Aorta (tissue), 5 donors: ENCODE results near the gene RAMP3. TPM values are rescaled to one million over a fixed set of nuclear protein-coding genes. Genes with fewer than 3 reads are reported as not detected.

ENCODE experiments used
- ATAC-seq: fragments of 200-7000 bp; cut with Tn5 transposase; one replicate; pipeline ENCODE4 v1.9.1; 2022; ENCODE audit warnings: moderate library complexity; ENCODE audit not compliant: low FRiP score
- DNase-seq, 2 donors: peaks; one replicate each; pipeline ENCODE4 v3.0.0-alpha.2; 2020
- H3K27ac ChIP-seq, 2 donors: one replicate each; pipeline ENCODE4 v1.5.1; 2013; ENCODE audit warnings: low read length in 2 of 2, mild to moderate bottlenecking in 2 of 2, moderate library complexity in 2 of 2, control low read depth in 1 of 2, inconsistent platforms in 1 of 2, low read depth in 1 of 2
- H3K27me3 ChIP-seq, 2 donors: one replicate each; pipeline ENCODE4 v1.6.1; 2013; ENCODE audit warnings: control low read depth in 1 of 2, low read length in 1 of 2, mild to moderate bottlenecking in 1 of 2, moderate library complexity in 1 of 2; ENCODE audit not compliant: insufficient read depth in 2 of 2, control insufficient read depth in 1 of 2
- H3K36me3 ChIP-seq, 2 donors: one replicate each; pipeline ENCODE4 v1.6.1; 2013; ENCODE audit warnings: control low read depth in 1 of 2, low read length in 1 of 2, mild to moderate bottlenecking in 1 of 2; ENCODE audit not compliant: insufficient read depth in 2 of 2, control insufficient read depth in 1 of 2
- H3K4me1 ChIP-seq, 2 donors: one replicate each; pipeline ENCODE4 v1.6.1; 2013; ENCODE audit warnings: low read length in 2 of 2, control low read depth in 1 of 2, mild to moderate bottlenecking in 1 of 2, moderate library complexity in 1 of 2; ENCODE audit not compliant: insufficient read depth in 2 of 2, control insufficient read depth in 1 of 2
- H3K4me3 ChIP-seq, 2 donors: one replicate each; pipeline ENCODE4 v1.5.1; 2013; ENCODE audit warnings: low read length in 2 of 2, control low read depth in 1 of 2, mild to moderate bottlenecking in 1 of 2
- H3K9me3 ChIP-seq: one replicate; pipeline ENCODE4 v1.6.1; 2013; ENCODE audit warnings: mild to moderate bottlenecking, low read length; ENCODE audit not compliant: control insufficient read depth
- WGBS, 2 donors: extraction: QIAGEN DNeasy Blood & Tissue Kit; methylation state at CpG; one replicate each; pipeline ENCODE4 v1.1.7; 2013; 5-methylcytosine and 5-hydroxymethylcytosine counted together
- intact Hi-C, 2 donors: fragments of 100-400 bp; cut with DNase I; formaldehyde crosslinking; loops; one replicate each; pipeline versions ENCODE4 v1.14.2 to v1.15.0; 2022
- polyA plus RNA-seq, 2 donors: library from polyadenylated mRNA; stranded (reverse); fragments of 200-250 nt; gene quantifications; one replicate each; pipeline ENCODE4 v1.2.3, GENCODE V29; 2013
- total RNA-seq, 2 donors: library from RNA; stranded (reverse); fragmentation: NEBNext Ultra II Directional; extraction: Animal tissue kit (Norgen Biotek cat#: 25700); gene quantifications; one replicate each; pipeline ENCODE4 v1.2.1, GENCODE V29; 2021
- donor health status: healthy with polysubstance abuse.
- donor health status: Bipolar disorder and iron deficiency.
- donor health status: DM: no; HTN: no; CAD: no.
- donor health status: DM: no; HTN: no; CAD: no.
- donor health status: DM: yes; HTN: yes; CAD: no.

RAMP3 gene
- total and polyA plus RNA-seq, 4 donors, result 5.0 to 78.0 (median 28.9) TPM

DNA sequence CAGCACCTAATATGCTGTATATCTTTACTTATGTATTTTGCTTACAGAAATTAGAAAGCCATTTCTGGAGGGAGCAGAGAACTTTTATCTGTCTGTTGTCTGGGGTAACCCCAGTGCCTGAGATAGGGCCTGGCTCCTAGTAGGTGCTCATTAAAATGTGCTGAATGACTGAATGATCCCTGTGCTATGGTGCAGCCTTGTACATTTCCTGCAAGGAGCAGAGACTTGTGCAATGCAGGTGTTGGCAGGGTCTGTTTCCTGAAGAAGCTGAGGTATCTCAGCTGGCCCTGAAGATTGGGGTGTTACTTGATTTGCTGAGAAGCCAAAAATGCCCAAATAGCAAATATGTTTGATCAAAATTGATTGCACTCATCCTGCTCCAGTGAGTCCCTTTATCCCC, 65.5 kb downstream of the RAMP3 start:
- no peak for ATAC-seq
- no peak overlapping the region for H3K27ac ChIP-seq
- H3K9me3 ChIP-seq, result no peaks in the 10 kb centered on the region
- no peaks in the 10 kb centered on the region for H3K36me3 ChIP-seq
- no peaks in the 10 kb centered on the region for H3K27me3 ChIP-seq
- DNase-seq, result no peak
- H3K4me3 ChIP-seq, result no peak overlapping the region
- H3K4me1 ChIP-seq, result no peaks in the 10 kb centered on the region
- intact Hi-C loops, result no loop called here

DNA sequence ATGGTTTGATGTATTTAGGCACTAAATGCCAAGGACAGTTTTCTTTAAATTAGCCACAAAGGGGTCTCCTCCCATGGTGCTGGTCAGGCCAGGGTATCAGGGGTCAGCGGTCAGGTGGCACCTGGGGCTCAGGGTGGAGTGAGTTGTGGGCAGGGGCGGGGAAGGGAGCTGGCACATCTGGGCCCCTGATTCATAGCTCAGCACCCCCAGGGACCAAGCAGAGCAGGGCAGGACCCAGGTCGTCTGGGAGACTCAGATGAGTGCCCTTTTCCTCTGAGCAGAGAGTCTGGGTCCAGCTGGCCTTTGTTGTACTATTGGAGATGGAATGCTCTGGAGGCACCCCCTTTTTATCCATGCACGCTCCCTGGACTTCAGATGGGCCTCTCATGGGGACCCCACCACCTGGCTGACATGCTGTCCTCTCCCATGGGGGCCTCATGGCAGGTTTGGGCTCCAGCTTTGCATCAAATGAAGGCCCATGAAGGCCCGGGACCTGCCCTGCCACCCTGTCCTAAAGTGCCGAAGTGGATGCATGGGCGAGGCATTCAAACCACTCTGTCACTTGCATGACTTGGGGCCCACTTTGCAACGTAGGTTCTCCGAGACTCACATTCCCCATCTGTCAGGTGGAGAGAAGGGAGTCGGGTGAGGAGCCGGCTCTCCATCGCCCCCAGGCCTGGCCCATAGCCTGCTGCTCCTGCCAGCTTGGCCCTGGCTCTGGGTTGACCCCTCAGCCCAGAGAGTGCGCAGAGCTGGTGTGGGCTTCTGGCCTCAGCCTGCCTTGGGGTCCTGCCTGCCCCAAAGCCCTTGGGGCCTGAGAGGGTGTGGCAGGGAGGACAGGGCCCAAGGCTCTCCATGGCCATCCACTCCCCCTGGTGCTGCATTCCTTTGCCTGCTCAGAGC, 66.4 kb downstream of the RAMP3 start:
- Histone ChIP-seq H3K27ac (no peak overlapping the region), H3K27me3 (no peaks in the 10 kb centered on the region), H3K4me1 (no peaks in the 10 kb centered on the region), H3K36me3 (no peaks in the 10 kb centered on the region), H3K9me3 (no peaks in the 10 kb centered on the region), H3K4me3 (no peak overlapping the region)
- DNase-seq, result no peak
- intact Hi-C loops, result no loop called here
- WGBS, 2 donors, result 84 to 86% methylated on average over 13 of the region's 13 CpGs
- ATAC-seq, result no peak

DNA sequence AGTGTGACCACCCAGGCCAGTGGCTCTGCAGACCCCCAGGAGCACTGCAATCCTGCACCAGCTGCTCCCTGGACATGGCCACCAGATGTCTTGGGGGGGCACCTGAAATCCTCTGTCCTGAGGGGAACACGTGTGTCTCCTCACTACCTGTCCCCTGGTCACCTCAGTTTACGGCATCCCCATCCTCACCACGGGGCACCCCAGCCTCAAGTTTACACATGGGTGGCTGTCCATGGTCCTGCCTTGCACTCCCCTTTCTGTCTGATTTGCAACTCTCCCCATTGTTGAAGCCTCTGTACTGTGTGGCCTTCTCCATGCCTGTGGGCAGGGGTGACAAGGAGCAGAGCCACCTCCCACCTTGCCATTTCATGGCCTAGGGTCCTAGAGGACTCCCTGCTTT, 67.2 kb downstream of the RAMP3 start:
- intact Hi-C loops, result no loop called here
- ATAC-seq (no peak), DNase-seq (no peak)
- no peaks in the 10 kb centered on the region for H3K36me3 ChIP-seq
- no peak overlapping the region for H3K4me3 ChIP-seq
- no peaks in the 10 kb centered on the region for H3K9me3 ChIP-seq
- no peak overlapping the region for H3K27ac ChIP-seq
- H3K4me1 ChIP-seq, result no peaks in the 10 kb centered on the region
- H3K27me3 ChIP-seq, result no peaks in the 10 kb centered on the region
- 8 to 12% methylated on average over 3 of the region's 3 CpGs for WGBS, 2 donors

- ATAC-seq (no peak), DNase-seq (no peak)
- Histone ChIP-seq H3K27ac (no peak overlapping the region), H3K4me1 (no peaks in the 10 kb centered on the region), H3K4me3 (no peak overlapping the region), H3K36me3 (no peaks in the 10 kb centered on the region), H3K9me3 (no peaks in the 10 kb centered on the region), H3K27me3 (no peaks in the 10 kb centered on the region)
- intact Hi-C loops, result no loop called here
- 72 to 79% methylated on average over 9 of the region's 9 CpGs for WGBS, 2 donors
Measured at GRCh38 chr7:45225311-45225947, 67.8 kb downstream of the RAMP3 start.

GRCh38 chr7:45225948-45226335, 68.4 kb downstream of the RAMP3 start:
- Histone ChIP-seq H3K4me1 (no peaks in the 10 kb centered on the region), H3K36me3 (no peaks in the 10 kb centered on the region), H3K27me3 (no peaks in the 10 kb centered on the region), H3K27ac (no peak overlapping the region), H3K9me3 (no peaks in the 10 kb centered on the region), H3K4me3 (no peak overlapping the region)
- DNase-seq (no peak), ATAC-seq (no peak)
- intact Hi-C loops, result no loop called here
- 36 to 38% methylated on average over 2 of the region's 2 CpGs for WGBS, 2 donors

GRCh38 chr7:45229156-45229920, 71.7 kb downstream of the RAMP3 start:
- intact Hi-C loops, result no loop called here
- 55 to 56% methylated on average over 8 of the region's 8 CpGs for WGBS, 2 donors
- no peak overlapping the region for H3K27ac ChIP-seq
- H3K9me3 ChIP-seq, result no peaks in the 10 kb centered on the region
- no peaks in the 10 kb centered on the region for H3K4me1 ChIP-seq
- H3K36me3 ChIP-seq, result no peaks in the 10 kb centered on the region
- no peak overlapping the region for H3K4me3 ChIP-seq
- ATAC-seq (no peak), DNase-seq (no peak)
- H3K27me3 ChIP-seq, result no peaks in the 10 kb centered on the region

DNA sequence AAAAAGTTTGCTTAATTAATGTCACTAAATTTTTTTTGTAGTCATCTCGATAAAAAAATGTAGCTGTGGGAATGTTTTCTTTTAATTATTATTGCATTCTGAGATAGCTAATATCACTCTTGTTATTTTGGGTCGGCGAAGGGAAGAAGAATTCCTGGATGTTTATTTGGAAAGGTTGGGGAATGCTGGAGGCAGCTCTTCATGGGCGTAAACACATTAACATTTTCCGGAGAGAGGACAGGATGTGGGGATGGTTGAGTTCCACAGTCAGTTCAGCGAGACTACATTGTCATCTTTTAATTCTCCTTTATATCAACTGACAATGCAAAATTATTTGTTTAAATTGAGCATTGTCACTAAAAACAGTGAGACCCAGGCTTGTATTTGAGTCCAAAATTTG, 72.5 kb downstream of the RAMP3 start:
- DNase-seq, result no peak

DNA sequence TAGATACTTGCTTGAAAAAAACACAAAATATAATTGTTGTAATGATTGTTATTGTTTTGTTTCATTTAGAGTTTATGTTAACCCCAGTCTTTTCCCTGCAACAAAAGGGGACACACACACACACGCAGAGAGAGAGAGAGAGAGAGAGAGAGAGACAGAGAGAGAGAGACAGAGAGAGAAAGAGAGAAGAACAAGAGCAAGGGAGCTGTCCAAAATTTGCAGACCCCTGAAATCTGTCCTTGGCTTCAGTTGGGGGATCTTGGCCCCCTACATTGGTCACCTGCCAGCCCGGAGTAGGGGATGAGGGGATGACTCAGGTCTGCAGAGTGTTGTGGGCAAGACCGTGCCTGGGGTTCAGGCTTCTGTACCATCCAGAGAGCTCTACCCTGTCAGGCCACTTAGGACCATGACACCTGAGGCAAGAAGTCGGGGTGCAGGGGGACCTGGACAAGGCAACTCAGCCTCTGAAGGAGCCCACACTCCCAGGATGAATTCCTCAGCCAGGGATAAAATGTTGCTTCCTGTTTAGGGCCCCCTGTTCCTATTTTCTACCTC, 73.1 kb downstream of the RAMP3 start:
- no peaks in the 10 kb centered on the region for H3K4me1 ChIP-seq
- DNase-seq (no peak), ATAC-seq (no peak)
- H3K27ac ChIP-seq, result no peak overlapping the region
- WGBS, 2 donors, result 69 to 71% methylated on average over 4 of the region's 4 CpGs
- no peaks in the 10 kb centered on the region for H3K27me3 ChIP-seq
- intact Hi-C loops, result no loop called here
- H3K36me3 ChIP-seq, result no peaks in the 10 kb centered on the region
- H3K4me3 ChIP-seq, result no peak overlapping the region
- no peaks in the 10 kb centered on the region for H3K9me3 ChIP-seq

More for the DNA sequence above, 72.5 kb downstream of the RAMP3 start:
- H3K4me1 ChIP-seq, result no peaks in the 10 kb centered on the region
- ATAC-seq, result no peak
- no peaks in the 10 kb centered on the region for H3K36me3 ChIP-seq
- no peaks in the 10 kb centered on the region for H3K27me3 ChIP-seq
- WGBS, 2 donors, result 29 to 42% methylated on average over 6 of the region's 6 CpGs
- no peak overlapping the region for H3K27ac ChIP-seq
- H3K9me3 ChIP-seq, result no peaks in the 10 kb centered on the region
- H3K4me3 ChIP-seq, result no peak overlapping the region
- intact Hi-C loops, result no loop called here
